Fibroblast of skin of left quadriceps (primary cell): ENCODE results near the gene ARRB2.

Experiments used
- DNase-seq, 2 experiments: peaks; one replicate each; pipeline ENCODE4 v3.0.0-alpha.2; 2013; ENCODE audit warnings: low read depth in 2 of 2

The ARRB2 gene

DNA sequence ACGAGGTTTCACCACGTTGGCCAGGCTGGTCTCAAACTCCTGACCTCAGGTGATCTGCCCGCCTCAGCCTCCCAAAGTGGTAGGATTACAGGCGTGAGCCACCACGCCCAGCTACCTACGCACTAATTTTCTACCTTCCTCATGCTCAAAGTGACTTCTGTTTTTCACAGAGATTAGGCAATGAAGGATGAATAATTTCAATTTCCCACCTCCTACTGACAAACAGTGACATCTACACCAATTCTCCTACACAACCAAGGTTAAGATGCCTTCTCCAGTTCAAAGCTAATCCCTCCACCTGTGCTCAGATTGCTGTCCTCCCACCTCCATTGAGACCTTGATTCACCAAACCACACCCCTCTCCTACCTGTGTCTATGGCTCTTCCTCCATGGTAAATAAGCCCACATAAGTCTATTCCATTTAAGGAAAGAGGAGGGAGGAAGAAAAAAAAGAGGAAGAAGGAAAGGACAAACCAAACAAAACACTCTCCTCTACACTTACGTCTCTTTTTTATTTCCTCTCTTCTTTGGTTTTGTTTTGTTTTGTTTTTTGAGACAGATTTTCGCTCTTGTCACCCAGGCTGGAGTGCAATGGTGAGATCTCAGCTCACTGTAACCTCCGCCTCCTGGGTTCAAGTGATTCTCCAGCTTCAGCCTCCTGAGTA lies 15.3 kb downstream of the ARRB2 start:
- DNase-seq: no peak

DNA sequence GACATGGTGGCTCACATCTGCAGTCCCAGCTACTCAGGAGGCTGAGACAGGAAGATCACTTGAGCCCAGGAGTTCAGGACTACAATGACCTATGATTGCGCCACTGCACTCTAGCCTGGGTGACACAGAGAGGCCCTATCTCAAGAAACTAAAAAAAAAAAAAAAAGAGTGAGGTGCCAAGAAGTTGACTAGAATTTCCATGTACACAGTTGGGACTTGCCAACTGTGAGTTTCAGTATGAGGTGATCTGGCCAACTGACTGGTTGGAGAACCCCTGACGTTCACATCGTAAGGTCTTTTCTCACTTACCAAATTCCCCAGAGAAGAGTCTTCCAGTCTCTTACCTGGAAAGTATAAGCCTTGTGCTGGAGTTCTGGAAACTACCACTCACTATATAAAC lies 17.7 kb downstream of the ARRB2 start:
- no peak for DNase-seq

DNA sequence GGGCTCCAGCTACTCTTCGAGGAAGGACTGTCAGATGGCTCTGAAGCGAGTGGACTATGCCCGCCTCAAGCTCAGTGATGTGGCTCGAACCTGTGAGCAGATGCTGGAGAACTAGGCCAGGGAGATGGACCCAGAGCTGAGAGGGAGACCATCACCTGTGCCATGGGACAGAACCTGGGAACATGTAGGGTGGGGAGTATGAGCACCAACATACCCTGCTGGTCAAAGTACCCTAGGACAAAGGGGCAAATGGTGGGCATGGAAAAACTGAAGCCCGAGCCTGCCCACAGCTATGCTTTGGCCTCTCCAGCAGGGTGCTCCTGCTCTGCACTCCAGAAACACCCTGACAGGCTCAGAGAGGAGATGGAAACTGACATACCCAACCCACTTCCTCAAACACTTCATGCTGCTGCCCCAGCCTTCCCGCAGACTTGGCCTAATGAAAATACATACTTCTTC lies 22.7 kb downstream of the ARRB2 start:
- DNase-seq: no peak

DNA sequence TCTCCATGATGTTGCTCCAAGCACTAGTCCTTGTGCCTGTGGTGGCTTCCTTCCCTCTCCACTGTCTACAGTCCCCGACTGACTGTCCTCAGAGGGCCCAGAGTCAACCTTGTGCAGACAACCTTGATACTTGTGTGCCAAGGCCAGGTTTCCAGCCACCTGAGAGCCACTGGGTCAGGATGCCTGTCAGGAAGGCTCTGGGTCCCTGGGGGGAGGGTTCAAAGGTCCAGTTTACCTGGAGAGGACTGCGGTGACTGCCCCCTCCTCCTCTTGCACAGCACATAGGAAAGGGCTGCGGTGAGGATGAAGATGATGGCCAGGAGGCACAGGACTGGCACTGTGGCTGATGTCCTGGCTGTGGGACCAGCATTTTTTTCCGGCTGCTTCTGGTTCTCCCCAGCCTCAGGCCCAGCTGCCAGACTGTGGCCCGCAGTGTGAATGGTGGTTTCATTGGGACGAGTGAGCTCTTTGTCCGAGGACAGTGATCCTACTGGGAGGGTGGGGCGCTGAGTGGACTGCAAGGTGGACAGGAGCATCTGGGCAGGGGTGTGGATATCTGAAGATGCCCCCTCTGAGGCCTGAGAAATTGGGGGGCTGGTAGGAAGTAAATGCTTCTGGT lies 24.5 kb downstream of the ARRB2 start:
- DNase-seq: no peak

DNA sequence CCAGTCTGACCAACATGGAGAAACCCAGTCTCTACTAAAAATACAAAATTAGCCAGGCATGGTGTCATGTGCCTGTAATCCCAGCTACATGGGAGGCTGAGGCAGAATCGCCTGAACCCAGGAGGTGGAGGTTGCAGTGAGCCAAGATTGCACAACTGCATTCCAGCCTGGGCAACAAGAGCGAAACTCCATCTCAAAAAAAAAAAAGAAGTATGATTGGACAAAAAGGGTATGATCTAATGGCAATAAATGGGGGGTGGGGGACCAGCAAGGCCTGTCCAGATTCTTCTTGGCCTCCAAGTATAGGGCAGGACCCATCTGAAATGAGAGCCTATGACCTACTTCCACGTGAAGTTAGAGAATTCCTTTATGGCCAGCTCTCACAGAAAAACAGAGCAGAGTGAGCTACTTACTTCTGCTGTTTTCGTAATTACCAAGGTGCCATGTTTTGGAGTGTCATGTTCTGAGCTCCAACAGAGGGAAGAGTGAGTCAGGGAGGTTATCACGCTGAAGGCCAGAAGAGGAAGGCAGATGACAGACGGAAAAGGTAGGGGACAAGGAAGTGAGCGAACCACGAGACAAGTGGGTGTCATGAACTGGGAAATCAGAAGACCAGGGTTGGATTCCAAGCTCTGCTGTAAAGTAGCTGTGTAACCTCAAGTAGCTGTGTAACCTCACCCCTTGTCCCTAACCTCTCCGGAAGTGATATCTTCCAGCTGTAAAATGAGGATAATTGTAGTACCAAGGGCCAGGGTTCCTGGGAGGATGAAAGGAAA lies 25.6 kb downstream of the ARRB2 start:
- DNase-seq: no peak

DNA sequence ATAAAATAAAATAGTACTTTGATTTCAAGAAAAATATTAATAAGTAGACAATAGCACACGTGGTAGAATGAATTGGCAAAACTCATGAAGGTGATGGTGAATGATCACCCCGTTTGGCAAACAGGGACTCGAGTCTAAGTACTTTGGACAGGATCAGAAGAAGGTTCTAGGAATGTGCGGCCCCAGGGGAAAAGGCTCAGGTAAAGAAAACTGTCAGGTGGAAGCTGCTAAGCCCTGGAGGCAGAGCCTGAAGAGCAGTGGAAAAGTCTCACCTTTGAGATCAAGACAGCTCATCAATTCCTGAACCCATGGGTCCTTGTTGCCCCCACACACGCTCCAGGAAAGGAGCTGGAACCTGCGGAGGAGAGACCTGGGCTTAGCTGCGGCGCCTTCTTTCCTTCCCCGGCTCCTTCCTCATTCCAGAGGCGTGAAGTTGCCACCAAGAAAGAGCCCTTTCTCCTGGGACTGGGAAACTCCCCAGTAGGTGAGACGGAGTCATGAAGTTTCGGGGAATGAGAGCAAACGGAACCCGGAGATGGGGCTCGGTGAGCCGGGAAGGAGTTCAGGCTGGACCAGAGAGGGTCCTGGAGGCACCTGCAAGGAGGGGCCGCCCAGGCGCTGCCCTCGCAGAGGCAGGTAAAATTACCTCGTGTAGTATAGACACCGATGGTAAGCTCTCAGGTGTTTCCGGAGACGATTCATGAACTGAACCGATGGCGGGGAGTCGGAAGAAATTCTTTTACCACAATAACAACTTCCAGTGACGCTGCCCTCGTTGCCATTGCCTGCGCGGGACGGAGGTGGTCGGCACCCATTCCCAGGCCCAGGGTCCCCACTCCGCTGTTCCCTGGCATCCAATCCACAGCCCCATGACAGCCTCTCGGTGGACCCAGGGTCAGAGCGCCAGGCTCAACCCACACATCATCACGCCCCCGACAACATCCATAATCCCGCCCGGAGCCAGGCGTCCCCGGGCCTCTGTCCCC lies 28.0 kb downstream of the ARRB2 start:
- no peak for DNase-seq

DNA sequence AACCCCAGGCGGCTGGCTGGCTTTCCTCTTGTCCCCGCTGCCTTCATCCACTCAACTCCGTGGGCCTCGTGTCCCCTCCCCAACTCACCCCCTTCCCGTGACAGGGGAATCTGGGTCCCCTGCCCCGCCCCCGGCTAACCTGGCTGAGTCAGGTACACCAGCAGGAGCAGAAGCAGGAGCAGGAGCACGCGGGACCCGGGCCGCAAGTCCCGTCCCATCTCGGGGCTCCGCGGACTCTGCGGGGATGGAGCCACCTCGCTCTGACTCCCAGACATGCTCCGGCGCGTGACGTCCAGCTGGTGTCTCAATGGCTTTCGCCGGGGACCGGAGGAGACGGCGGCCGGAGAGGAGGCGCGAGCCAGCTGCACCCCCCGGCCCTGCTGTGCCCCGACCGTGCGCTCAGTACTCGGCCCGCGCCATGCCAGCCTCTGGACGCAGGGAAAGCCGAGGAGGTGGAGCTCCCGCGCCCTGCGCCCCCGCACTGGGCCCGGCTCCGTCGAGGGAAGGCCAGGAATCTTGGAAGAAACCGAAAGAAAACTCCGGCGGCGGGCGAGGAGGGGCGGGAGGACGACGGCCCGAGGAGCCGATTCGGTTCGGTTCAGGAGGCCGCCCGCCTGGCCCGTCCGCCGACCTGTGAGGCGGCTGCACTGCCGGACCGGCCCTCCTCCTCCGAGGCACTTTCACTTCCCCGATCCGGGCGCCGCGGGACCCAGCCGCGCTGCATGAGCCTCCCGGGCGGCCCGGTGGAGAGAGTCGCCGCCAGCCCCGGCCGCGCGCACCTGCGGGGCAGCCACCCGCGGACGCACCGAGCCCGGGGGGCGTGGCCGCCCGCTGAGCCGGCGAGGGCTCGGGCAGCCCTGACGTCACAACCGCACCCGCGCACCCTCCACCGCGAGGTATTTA lies 28.9 kb downstream of the ARRB2 start, which contains the start of the genes CXCL16 and ZMYND15:
Gene CXCL16, minus strand, starts transcription at position 807 of the 903 bp plus-strand sequence. Its CDS starts 589 bp downstream, at position 218.
Gene ZMYND15, plus strand, starts transcription at position 712 of the 903 bp plus-strand sequence. CDS start 716 bp downstream, outside the sequence.
- DNase-seq: no peak

DNA sequence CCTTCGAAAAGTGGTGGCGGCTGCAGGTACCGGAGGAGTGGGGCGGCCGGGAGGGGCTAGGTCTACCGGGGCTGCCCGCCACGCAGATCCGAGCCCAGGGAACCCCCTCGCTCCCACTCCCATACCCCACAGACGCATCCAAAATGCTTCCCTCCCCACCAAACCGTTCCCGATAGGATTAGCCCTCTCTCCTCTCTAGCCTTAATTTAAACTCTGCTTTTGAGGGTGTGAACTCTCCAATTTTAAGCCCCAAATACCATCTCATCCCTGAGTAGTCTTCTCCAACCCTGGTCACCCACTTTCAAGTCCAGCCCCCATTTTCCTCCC lies 29.6 kb downstream of the ARRB2 start:
- DNase-seq: no peak

DNA sequence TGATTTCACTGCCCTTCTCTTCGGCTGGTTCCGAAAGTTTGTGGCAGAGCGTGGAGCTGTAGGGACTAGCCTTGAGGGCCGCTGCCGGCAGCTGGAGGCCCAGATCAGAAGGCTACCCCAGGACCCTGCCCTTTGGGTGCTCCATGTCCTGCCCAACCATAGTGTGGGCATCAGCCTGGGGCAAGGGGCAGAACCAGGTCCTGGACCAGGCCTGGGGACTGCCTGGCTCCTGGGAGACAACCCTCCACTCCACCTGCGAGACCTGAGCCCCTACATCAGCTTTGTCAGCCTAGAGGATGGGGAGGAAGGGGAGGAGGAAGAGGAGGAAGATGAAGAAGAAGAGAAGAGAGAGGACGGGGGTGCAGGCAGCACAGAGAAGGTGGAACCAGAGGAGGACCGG lies 30.2 kb downstream of the ARRB2 start:
- DNase-seq: no peak

DNA sequence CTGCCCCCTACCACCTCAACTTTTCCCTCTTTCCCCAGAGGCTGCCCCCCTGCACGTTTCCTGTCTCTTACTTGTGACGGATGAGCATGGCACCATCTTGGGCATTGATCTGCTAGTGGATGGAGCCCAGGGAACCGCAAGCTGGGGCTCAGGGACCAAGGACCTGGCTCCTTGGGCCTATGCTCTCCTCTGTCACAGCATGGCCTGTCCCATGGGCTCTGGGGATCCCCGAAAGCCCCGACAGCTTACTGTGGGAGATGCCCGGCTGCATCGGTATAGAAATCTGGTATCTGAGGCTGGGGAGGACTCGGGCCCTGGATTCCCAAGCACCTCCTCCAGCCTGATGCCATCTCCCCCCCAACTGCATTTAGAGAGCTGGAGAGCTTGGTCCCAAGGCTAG lies 31.1 kb downstream of the ARRB2 start:
- DNase-seq: no peak

DNA sequence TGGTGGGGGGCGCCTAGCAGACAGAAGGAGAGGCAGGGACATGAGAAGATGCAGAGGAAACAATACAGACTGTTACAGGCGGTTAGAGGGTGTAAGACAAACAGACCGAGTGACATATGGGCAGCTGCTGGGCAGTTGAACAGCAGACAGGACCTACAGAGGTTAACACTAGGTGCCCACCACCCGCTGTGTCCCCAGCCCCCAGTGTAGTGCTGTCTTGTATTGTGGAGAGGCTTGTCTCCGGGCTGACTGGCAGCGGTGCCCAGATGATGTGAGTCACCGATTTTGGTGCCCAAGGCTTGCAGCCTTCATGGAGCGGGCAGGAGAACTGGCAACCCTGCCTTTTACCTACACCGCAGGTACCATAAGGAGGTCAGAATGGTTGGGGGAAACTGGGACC lies 31.7 kb downstream of the ARRB2 start:
- DNase-seq: no peak

DNA sequence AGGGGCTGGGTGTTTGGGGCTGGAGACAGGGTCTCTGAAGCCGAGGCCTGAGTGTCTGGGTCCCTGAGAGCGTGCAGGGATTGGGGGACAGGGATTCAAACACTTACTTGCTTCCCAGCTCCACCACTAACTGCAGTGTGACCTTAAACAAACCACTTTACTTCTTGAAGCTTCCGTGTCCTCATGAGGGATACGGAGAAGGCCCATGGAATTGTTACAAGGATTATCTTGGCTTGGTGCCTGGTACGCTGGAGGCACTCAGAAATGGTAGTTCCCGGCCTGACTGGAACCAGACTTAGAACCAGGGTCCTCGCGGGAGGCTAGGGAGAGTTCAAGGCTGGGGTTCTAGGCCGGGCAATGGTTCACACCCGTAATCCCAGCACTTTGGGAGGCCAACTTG lies 32.2 kb downstream of the ARRB2 start:
- DNase-seq: no peak

DNA sequence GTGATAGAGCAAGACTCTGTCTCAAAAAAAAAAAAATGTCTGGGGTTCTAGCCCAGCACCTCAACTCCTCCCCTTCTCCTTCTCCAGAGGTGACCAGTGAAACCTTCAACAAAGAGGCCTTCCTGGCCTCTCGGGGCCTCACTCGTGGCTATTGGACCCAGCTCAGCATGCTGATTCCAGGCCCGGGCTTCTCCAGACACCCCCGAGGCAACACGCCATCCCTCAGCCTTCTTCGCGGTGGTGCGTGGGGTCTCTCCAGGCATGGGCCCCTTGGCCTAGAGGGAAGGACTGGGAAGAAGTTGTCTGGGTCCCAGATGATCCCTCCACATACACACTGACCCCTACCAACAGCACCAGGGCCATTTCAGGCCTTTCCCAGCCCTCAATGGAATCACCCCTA lies 32.8 kb downstream of the ARRB2 start:
- no peak for DNase-seq

DNA sequence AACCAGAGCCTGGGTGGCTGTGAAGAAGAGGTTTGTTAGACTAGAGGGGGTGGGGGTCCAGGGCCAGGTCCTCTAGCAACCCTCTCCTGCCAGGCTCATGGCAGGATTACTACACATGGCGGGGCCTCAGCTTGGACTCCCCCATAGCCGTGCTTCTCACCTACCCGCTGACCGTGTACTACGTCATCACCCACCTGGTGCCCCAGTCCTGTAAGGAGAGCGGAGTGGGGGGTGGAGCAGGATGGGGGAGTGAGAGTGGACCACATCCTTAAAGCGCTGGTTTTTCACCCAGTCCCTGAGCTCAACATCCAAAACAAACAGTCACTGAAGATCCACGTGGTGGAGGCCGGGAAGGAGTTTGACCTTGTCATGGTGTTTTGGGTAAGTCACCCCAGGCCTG lies 33.5 kb downstream of the ARRB2 start:
- no peak for DNase-seq

DNA sequence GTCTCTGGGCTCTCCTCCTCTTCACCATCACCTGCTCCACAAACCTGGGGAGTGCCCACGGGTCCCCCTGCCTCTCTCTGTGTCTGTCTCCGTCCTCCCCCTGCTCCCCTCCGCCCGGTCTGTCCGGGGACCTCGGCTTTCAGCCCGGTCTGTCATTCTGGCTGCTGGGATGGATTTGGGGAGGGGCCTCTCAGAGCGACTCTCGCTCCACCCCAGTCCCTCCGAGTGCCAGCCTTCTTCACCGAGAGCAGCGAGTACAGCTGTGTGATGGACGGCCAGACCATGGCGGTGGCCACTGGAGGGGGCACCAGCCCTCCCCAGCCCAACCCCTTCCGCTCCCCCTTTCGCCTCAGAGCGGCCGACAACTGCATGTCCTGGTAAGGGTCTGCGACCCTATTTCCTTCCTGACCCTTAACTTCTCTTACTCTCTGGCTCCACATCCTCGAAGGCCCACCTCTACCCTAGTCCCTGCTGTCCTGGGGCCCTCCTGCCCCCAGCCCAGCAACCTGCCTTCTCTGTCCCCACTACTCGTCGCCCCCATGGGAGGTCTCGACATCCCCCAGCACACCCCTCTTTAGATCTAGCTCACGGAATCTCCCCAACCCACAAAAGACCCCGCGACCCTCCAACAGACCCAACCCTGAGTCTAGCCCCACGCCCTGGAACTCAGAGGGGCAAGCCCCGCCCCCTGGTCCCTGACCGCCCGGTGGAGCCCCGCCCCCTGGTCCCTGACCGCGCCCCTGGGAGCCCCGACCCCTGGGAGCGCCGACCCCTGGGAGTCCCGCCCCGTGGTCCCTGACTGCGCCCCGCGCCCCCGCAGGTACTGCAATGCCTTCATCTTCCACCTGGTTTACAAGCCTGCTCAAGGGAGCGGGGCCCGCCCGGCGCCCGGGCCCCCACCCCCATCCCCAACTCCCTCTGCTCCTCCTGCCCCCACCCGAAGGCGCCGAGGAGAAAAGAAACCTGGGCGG lies 34.9 kb downstream of the ARRB2 start:
- no peak for DNase-seq

DNA sequence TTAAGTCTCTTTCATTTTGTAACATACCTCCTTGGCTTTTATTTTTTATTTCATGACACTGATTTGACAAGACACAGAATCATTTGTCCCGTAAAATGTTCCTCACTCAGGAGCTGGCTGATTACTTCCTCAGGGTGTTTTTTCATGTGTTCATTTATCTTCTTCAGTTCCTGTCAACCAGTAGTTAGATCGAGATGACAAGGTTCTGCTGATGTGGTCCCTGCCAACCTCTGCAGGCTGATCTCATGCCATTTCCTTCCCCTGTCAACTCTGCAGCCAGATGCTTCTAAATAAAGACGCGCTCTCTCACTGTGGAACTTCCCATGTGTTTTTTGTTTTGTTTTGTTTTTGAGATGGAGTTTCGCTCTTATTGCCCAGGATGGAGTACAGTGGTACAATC lies 37.4 kb downstream of the ARRB2 start:
- no peak for DNase-seq

DNA sequence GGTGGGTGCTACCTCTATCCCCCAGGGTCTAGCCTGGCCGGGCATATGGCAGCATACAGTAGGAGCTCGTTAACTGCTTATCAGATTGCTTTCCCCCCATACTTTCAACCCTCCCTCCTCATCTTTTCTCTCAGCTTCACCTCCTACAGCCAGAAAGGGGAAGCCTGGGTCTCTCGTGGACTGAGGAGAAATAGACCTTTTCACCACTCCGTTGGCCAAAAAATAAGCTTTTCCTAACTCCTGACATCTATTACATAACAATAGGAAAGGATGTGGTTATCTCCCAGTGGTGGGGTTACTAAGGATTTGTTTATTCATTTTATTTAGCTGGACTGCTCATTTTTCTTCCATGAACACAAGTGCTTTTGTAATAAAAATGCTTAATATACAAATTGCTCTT lies 38.3 kb downstream of the ARRB2 start:
- no peak for DNase-seq

DNA sequence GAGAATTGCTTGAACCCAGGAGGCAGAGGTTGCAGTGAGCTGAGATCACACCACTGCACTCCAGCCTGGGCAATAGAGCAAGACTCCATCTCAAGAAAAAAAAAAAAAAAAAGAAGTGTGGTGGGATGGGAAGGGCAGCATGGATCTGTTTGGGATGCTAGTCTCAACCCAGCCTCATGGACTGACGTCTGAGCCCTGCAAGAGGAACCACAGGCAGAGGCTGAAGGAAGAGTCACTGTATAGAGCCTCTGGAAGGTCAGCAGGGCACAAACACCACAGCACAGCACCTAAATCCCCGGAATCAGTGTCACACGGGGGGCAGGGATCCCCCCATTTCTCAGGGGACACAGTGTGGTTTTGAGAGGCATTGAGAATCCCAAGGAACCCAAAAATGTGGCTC lies 40.2 kb downstream of the ARRB2 start:
- no peak for DNase-seq

DNA sequence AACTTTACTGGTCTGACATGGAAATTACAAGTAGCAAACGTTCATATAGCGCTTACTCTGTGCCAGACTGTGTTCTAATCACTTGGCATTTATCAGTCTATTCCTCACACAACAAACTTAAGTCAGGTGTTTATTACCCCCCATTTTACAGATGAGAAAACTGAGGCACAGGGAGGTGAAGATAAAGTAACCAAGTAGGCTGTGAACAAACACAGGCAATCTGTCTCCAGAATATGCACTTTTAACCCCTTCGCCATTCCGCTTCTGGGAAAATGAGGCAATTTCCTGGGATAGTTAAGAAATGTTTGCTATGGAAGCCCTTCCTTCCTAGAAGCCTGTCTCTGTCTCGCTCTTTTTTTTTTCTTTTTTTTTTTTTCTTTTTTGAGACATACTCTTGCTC lies 41.5 kb downstream of the ARRB2 start:
- DNase-seq: no peak
